Uterus (tissue), 2 donors: ENCODE data around the gene SLC36A4.

Source experiments
- POLR2A ChIP-seq, 2 donors: fragments of 450-650 bp; IDR thresholded peaks; one replicate each; pipeline ENCODE4 v1.6.1; 2016; ENCODE audit warnings: antibody characterized with exemption in 2 of 2, mild to moderate bottlenecking in 1 of 2, moderate library complexity in 1 of 2
- TF ChIP-seq, protein P1 (sequence below), 4 experiments: fragments of 200-600 bp in 2 of 4; fragments of 450-650 bp in 2 of 4; sonication (generic) in 2 of 4; IDR thresholded peaks; one replicate each; pipeline ENCODE4 v1.5.1; 2016 to 2019; ENCODE audit warnings: antibody characterized with exemption in 4 of 4, mild to moderate bottlenecking in 2 of 4, moderate library complexity in 1 of 4

DNA sequence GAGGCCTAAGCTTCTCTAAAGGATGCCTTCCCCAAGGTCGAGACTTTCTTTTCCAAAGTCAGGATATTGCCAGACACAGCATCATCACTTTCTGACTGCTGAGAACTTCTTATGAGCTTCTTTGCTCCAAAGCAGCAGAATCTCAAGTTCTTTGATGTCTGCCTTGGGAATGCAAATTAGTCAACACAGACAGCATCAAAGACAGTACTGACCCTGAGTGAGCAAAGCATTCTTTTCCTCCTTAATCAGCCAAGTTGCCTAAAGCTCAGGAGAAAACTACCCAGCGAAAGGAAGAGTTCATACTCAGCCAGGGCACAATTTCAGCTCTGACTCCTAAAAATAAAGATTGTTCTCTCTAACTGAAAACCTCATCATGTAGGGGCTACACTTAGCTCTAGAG, 98.0 kb downstream of the SLC36A4 start:
- no peak for TF ChIP-seq POLR2A (IDR thresholded peaks at IDR 0.05)
- TF ChIP-seq, protein P1, sequence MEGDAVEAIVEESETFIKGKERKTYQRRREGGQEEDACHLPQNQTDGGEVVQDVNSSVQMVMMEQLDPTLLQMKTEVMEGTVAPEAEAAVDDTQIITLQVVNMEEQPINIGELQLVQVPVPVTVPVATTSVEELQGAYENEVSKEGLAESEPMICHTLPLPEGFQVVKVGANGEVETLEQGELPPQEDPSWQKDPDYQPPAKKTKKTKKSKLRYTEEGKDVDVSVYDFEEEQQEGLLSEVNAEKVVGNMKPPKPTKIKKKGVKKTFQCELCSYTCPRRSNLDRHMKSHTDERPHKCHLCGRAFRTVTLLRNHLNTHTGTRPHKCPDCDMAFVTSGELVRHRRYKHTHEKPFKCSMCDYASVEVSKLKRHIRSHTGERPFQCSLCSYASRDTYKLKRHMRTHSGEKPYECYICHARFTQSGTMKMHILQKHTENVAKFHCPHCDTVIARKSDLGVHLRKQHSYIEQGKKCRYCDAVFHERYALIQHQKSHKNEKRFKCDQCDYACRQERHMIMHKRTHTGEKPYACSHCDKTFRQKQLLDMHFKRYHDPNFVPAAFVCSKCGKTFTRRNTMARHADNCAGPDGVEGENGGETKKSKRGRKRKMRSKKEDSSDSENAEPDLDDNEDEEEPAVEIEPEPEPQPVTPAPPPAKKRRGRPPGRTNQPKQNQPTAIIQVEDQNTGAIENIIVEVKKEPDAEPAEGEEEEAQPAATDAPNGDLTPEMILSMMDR (IDR thresholded peaks at IDR 0.05), result no peak
